Stimulated activated CD4-positive, alpha-beta T cell treated with anti-CD3 and anti-CD28 coated beads, Interleukin-4, amount 100 ng/mL, for 24 hours (primary cell): ENCODE results near the gene PEX19.

ENCODE experiments used
- DNase-seq: peaks from one replicate; pipeline ENCODE4 v3.0.0-alpha.2; 2020

Gene PEX19

GRCh38 chr1:160277330-160277729 lies 7.6 kb downstream of the PEX19 start:
- no peak for DNase-seq

- no peak for DNase-seq
Measured at GRCh38 chr1:160271025-160271424, 13.9 kb downstream of the PEX19 start.

- no peak for DNase-seq
Measured at GRCh38 chr1:160267284-160267991, 17.5 kb downstream of the PEX19 start.

GRCh38 chr1:160264795-160265307 lies 20.1 kb downstream of the PEX19 start:
- DNase-seq = no peak

GRCh38 chr1:160261893-160262794 lies 22.8 kb downstream of the PEX19 start, which contains the start of gene DCAF8:
Gene DCAF8, minus strand, starts transcription at chr1:160262549. Its CDS starts 18,541 bp downstream, at chr1:160244008.
- DNase-seq = peak; percentile 99

- DNase-seq = peak; percentile 85
Measured at GRCh38 chr1:160261556-160261892, 23.4 kb downstream of the PEX19 start.

- no peak for DNase-seq
Measured at GRCh38 chr1:160260406-160261382, 24.2 kb downstream of the PEX19 start.

GRCh38 chr1:160258177-160258798 lies 26.6 kb downstream of the PEX19 start:
- DNase-seq = no peak

GRCh38 chr1:160257411-160258015 lies 27.4 kb downstream of the PEX19 start:
- no peak for DNase-seq

- DNase-seq = no peak
Measured at GRCh38 chr1:160256396-160257046, 28.4 kb downstream of the PEX19 start.

- DNase-seq = no peak
Measured at GRCh38 chr1:160255781-160256300, 29.1 kb downstream of the PEX19 start.

- peak; percentile 60 for DNase-seq
Measured at GRCh38 chr1:160251687-160252526, 33.0 kb downstream of the PEX19 start.

- DNase-seq = no peak
Measured at GRCh38 chr1:160251011-160251410, 33.9 kb downstream of the PEX19 start.

- no peak for DNase-seq
Measured at GRCh38 chr1:160247053-160247452, 37.9 kb downstream of the PEX19 start.

- no peak for DNase-seq
Measured at GRCh38 chr1:160245434-160245833, 39.5 kb downstream of the PEX19 start.

- DNase-seq = no peak
Measured at GRCh38 chr1:160244209-160244608, 40.7 kb downstream of the PEX19 start.

GRCh38 chr1:160243767-160244166 lies 41.2 kb downstream of the PEX19 start:
- no peak for DNase-seq

- DNase-seq = no peak
Measured at GRCh38 chr1:160239582-160240299, 45.2 kb downstream of the PEX19 start.

- no peak for DNase-seq
Measured at GRCh38 chr1:160238408-160238807, 46.5 kb downstream of the PEX19 start.
